OCI-LY7 (cell line): Measurements from ENCODE around the gene MEMO1. TPM values are rescaled to one million over a fixed set of nuclear protein-coding genes. Genes with fewer than 3 reads are reported as not detected.

Source experiments
- BruUV-seq: library from RNA; stranded (reverse); fragments of 400-500 nt; replicated peaks from 2 replicates; lab custom pipeline; 2021; lab: Mats Ljungman, UMichigan
- CTCF ChIA-PET: fragments of 300-600 bp; sonication (Branson Sonifier 250); formaldehyde crosslinking; loops from one replicate; lab custom pipeline; 2022; ENCODE audit warnings: antibody characterized with exemption; ENCODE audit not compliant: unreplicated experiment; lab: Charles Lee
- POLR2A ChIA-PET: fragments of 300-600 bp; sonication (Branson Sonifier 250); formaldehyde crosslinking; loops from one replicate; lab custom pipeline; 2022; ENCODE audit warnings: antibody characterized with exemption; lab: Charles Lee
- DNase-seq: peaks from one replicate; pipeline ENCODE4 v3.0.0-alpha.2; 2015; ENCODE audit warnings: low spot score
- H2AFZ ChIP-seq: fragments of 200-600 bp; sonication (generic), shearing (Covaris generic); 2 replicates; pipeline ENCODE4 v1.6.1; 2014; ENCODE audit warnings: mild to moderate bottlenecking, antibody characterized with exemption, low read length, moderate library complexity
- H3K27ac ChIP-seq: fragments of 200-600 bp; sonication (generic); 2 replicates; pipeline ENCODE4 v1.5.1; 2014; ENCODE audit warnings: mixed run types, low read depth, mild to moderate bottlenecking, moderate library complexity, low read length, inconsistent platforms; ENCODE audit not compliant: poor library complexity, severe bottlenecking
- H3K36me3 ChIP-seq: fragments of 200-600 bp; sonication (generic); 2 replicates; pipeline ENCODE4 v1.6.1; 2014; ENCODE audit warnings: mild to moderate bottlenecking, antibody characterized with exemption, low read length, moderate library complexity, mixed read lengths; ENCODE audit not compliant: insufficient read depth
- H3K4me1 ChIP-seq: fragments of 200-600 bp; sonication (generic); 2 replicates; pipeline ENCODE4 v1.5.1; 2014; ENCODE audit warnings: mild to moderate bottlenecking, low read length; ENCODE audit not compliant: insufficient read depth, poor library complexity, severe bottlenecking
- H3K4me2 ChIP-seq: fragments of 200-600 bp; sonication (generic); 2 replicates; pipeline ENCODE4 v1.6.1; 2014; ENCODE audit warnings: mild to moderate bottlenecking, low read length
- H3K4me3 ChIP-seq: fragments of 200-600 bp; sonication (generic); 2 replicates; pipeline ENCODE4 v1.5.1; 2014; ENCODE audit warnings: mild to moderate bottlenecking, low read depth, low read length; ENCODE audit not compliant: poor library complexity, severe bottlenecking
- H3K79me2 ChIP-seq: fragments of 200-600 bp; sonication (generic); 2 replicates; pipeline ENCODE4 v1.6.1; 2016; ENCODE audit warnings: low read depth, mild to moderate bottlenecking, low read length, moderate library complexity, mixed read lengths; ENCODE audit not compliant: insufficient read depth
- H3K9me2 ChIP-seq: fragments of 200-600 bp; sonication (generic); 2 replicates; pipeline ENCODE4 v1.6.1; 2016; ENCODE audit warnings: mild to moderate bottlenecking, low read length, mixed read lengths; ENCODE audit not compliant: insufficient read depth
- H3K9me3 ChIP-seq: fragments of 200-600 bp; sonication (generic); 2 replicates; pipeline ENCODE4 v1.6.1; 2014; ENCODE audit warnings: mild to moderate bottlenecking, mixed run types, low read length, mixed read lengths
- H4K20me1 ChIP-seq: fragments of 200-600 bp; sonication (generic); 2 replicates; pipeline ENCODE4 v1.6.1; 2014; ENCODE audit warnings: mild to moderate bottlenecking, antibody characterized with exemption, low read length, moderate library complexity, mixed read lengths; ENCODE audit not compliant: insufficient read depth
- CTCF ChIP-seq: fragments of 200-600 bp; sonication (generic); conservative IDR thresholded peaks from 2 replicates; pipeline ENCODE4 v1.5.1; 2014; ENCODE audit warnings: mild to moderate bottlenecking, antibody characterized with exemption, low read length, moderate library complexity, mixed read lengths
- EZH2phosphoT487 ChIP-seq: fragments of 200-600 bp; sonication (generic); IDR thresholded peaks from 2 replicates; pipeline ENCODE4 v1.6.1; 2018; ENCODE audit warnings: low read depth, borderline replicate concordance, mild to moderate bottlenecking, mixed run types, antibody characterized with exemption, low read length, moderate library complexity, mixed read lengths
- intact Hi-C: fragments of 100-400 bp; cut with micrococcal nuclease; formaldehyde crosslinking; loops from one replicate; pipeline ENCODE4 v1.10.0; 2022; ENCODE audit not compliant: unreplicated experiment
- total RNA-seq, 2 experiments: library from RNA; depleted of rRNA in 1 of 2; stranded (reverse); fragments of >200 nt in 1 of 2; shearing (Covaris generic) in 1 of 2; gene quantifications; 2 replicates each; pipeline ENCODE4 v1.2.3, GENCODE V29; 2014 to 2022

Gene MEMO1
- total RNA-seq, 2 experiments from 2014 or later = 24.0 to 54.0 TPM

DNA sequence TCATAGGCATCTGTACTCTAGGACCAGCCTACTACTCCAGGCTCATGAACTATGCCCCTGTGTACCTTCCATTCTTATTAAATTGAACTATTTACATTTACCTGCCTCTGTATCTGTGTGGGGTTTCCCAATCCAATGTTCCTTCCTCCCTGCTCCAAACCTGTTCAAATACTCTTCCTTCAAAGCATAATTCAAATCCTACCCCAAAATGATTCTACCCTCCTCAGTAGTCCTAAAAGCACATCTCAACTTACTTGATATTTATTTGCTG, 3.8 kb downstream of the MEMO1 start:
- Histone ChIP-seq H3K4me2 (peak overlapping the region; percentile 85; the same call in 1 of the 2 replicates), H3K27ac (no peak overlapping the region), H2AFZ (no peak overlapping the region), H3K79me2 (peaks cover 81% of the 10 kb centered on the region), H3K36me3 (peaks cover 17% of the 10 kb centered on the region), H3K4me1 (peaks cover 26% of the 10 kb centered on the region), H3K9me2 (no peaks in the 10 kb centered on the region), H3K4me3 (no peak overlapping the region), H4K20me1 (peaks cover 45% of the 10 kb centered on the region), H3K9me3 (no peaks in the 10 kb centered on the region)
- TF ChIP-seq CTCF (no peak), EZH2phosphoT487 (no peak)
- no TSS peak for BruUV-seq
- POLR2A ChIA-PET = interaction anchor here (0.7 to 2.4 kb wide), 3 partner anchors 16 to 104 kb away, joined by 3 to 12 read pairs (median 4); partner anchors contain the start of gene DPY30
- intact Hi-C loops = no loop called here
- DNase-seq = no peak
- CTCF ChIA-PET = no interaction called here

GRCh38 chr2:32005371-32005976, 5.3 kb downstream of the MEMO1 start:
- POLR2A ChIA-PET = interaction anchor here (0.6 to 1.2 kb wide), 2 partner anchors 10 to 66 kb away, joined by 3 read pairs; no protein-coding TSS in a partner anchor
- Histone ChIP-seq H3K9me2 (no peaks in the 10 kb centered on the region), H3K4me3 (no peak overlapping the region), H3K36me3 (peaks cover 17% of the 10 kb centered on the region), H3K4me2 (no peak overlapping the region), H4K20me1 (peaks cover 45% of the 10 kb centered on the region), H3K27ac (no peak overlapping the region), H3K79me2 (peaks cover 91% of the 10 kb centered on the region), H2AFZ (no peak overlapping the region), H3K9me3 (no peaks in the 10 kb centered on the region), H3K4me1 (peaks cover 20% of the 10 kb centered on the region)
- no TSS peak for BruUV-seq
- no peak for DNase-seq
- CTCF ChIA-PET = no interaction called here
- TF ChIP-seq CTCF = no peak
- no peak for TF ChIP-seq EZH2phosphoT487
- intact Hi-C loops = no loop called here

DNA sequence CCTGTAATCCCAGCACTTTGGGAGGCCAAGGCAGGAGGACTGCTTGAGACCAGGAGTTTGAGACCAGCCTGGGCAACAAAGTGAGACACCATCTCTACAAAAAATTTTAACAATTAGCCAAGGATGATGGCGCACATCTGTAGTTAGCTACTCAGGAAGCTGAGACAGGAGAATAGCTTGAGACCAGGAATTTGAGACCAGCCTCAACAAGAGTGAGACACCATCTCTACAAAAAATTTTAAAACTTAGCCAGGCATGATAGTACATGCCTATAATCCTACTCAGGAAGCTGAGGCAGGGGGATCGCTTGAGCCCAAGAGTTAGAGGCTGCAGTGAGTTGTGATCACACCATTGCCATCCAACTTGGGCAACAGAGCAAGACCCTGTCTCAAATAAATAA, 7.0 kb downstream of the MEMO1 start:
- H3K36me3 ChIP-seq = peaks cover 17% of the 10 kb centered on the region
- H3K9me2 ChIP-seq = no peaks in the 10 kb centered on the region
- intact Hi-C loops = no loop called here
- H3K79me2 ChIP-seq = peaks cover 97% of the 10 kb centered on the region
- H4K20me1 ChIP-seq = peaks cover 42% of the 10 kb centered on the region
- no TSS peak for BruUV-seq
- no peak for DNase-seq
- no peak overlapping the region for H3K4me2 ChIP-seq
- no peak overlapping the region for H2AFZ ChIP-seq
- TF ChIP-seq CTCF (no peak), EZH2phosphoT487 (no peak)
- CTCF ChIA-PET = no interaction called here
- no peak overlapping the region for H3K4me3 ChIP-seq
- H3K4me1 ChIP-seq = peaks cover 20% of the 10 kb centered on the region
- H3K9me3 ChIP-seq = no peaks in the 10 kb centered on the region
- no peak overlapping the region for H3K27ac ChIP-seq
- POLR2A ChIA-PET = interaction anchor here (0.6 to 1.4 kb wide), 4 partner anchors 12 to 276 kb away, joined by 3 to 7 read pairs (median 3); partner anchors contain the start of gene DPY30
